ENCODE measurements around the gene LARGE1. TPM values are rescaled to one million over a fixed set of nuclear protein-coding genes. Genes with fewer than 3 reads are reported as not detected.
A peak's percentile ranks its signal among the peaks of the same experiment; 100 is the strongest.

The LARGE1 gene
- total RNA-seq, 2 donors from 2014 or later: 1.1 to 1.5 TPM

- H3K36me3 Mint-ChIP-seq: peaks cover 5% of the 10 kb centered on the region in 2 donors
- peaks cover 0 to 6% of the 10 kb centered on the region in 2 donors for H3K9me3 Mint-ChIP-seq
- no peak overlapping the region for H3K27ac Mint-ChIP-seq
- ATAC-seq: no peak
- DNase-seq (ENCODE audit: low spot score in 2 of 2): no peak
These were observed 393.7 kb downstream of the LARGE1 start for GRCh38 chr22:33526434-33527107.

GRCh38 chr22:33524511-33525260, 395.6 kb downstream of the LARGE1 start:
- Mint-ChIP-seq H3K36me3 (peaks cover 5 to 8% of the 10 kb centered on the region in 2 donors), H3K27ac (no peak overlapping the region), H3K9me3 (peaks cover 0 to 10% of the 10 kb centered on the region in 2 donors)
- ATAC-seq (no peak), DNase-seq (ENCODE audit: low spot score in 2 of 2) (no peak)

- Mint-ChIP-seq H3K36me3 (peaks cover 5 to 8% of the 10 kb centered on the region in 2 donors), H3K27ac (no peak overlapping the region), H3K9me3 (peaks cover 0 to 10% of the 10 kb centered on the region in 2 donors)
- ATAC-seq: no peak
- no peak for DNase-seq (ENCODE audit: low spot score in 2 of 2)
These were observed 398.2 kb downstream of the LARGE1 start for GRCh38 chr22:33521879-33522665.

GRCh38 chr22:33520904-33521780, 399.1 kb downstream of the LARGE1 start:
- Mint-ChIP-seq H3K27ac (no peak overlapping the region), H3K9me3 (peaks cover 0 to 10% of the 10 kb centered on the region in 2 donors), H3K36me3 (peaks cover 5 to 8% of the 10 kb centered on the region in 2 donors)
- ATAC-seq (no peak), DNase-seq (ENCODE audit: low spot score in 2 of 2) (no peak)

- ATAC-seq: no peak
- peaks cover 5 to 8% of the 10 kb centered on the region in 2 donors for H3K36me3 Mint-ChIP-seq
- H3K9me3 Mint-ChIP-seq: peaks cover 0 to 10% of the 10 kb centered on the region in 2 donors
These were observed 400.0 kb downstream of the LARGE1 start for GRCh38 chr22:33519974-33520903.

GRCh38 chr22:33519071-33519973, 401.0 kb downstream of the LARGE1 start:
- H3K9me3 Mint-ChIP-seq: peaks cover 0 to 10% of the 10 kb centered on the region in 2 donors
- H3K36me3 Mint-ChIP-seq: peaks cover 5 to 8% of the 10 kb centered on the region in 2 donors
- DNase-seq (ENCODE audit: low spot score in 2 of 2) (peak in 1 of 2 donors; percentile 19), ATAC-seq (no peak)
- no peak overlapping the region for H3K27ac Mint-ChIP-seq

More at GRCh38 chr22:33519974-33520903, 400.0 kb downstream of the LARGE1 start:
- DNase-seq (ENCODE audit: low spot score in 2 of 2): no peak
- no peak overlapping the region for H3K27ac Mint-ChIP-seq

GRCh38 chr22:33518405-33518804, 401.9 kb downstream of the LARGE1 start:
- Mint-ChIP-seq H3K36me3 (peaks cover 5 to 8% of the 10 kb centered on the region in 2 donors), H3K9me3 (peaks cover 0 to 10% of the 10 kb centered on the region in 2 donors), H3K27ac (no peak overlapping the region)
- no peak for ATAC-seq
- no peak for DNase-seq (ENCODE audit: low spot score in 2 of 2)

GRCh38 chr22:33515795-33516194, 404.5 kb downstream of the LARGE1 start:
- no peaks in the 10 kb centered on the region for H3K9me3 Mint-ChIP-seq
- H3K27ac Mint-ChIP-seq: no peak overlapping the region
- no peaks in the 10 kb centered on the region for H3K36me3 Mint-ChIP-seq
- no peak for DNase-seq (ENCODE audit: low spot score in 2 of 2)
- ATAC-seq: no peak

GRCh38 chr22:33513388-33514338, 406.6 kb downstream of the LARGE1 start:
- no peaks in the 10 kb centered on the region for H3K9me3 Mint-ChIP-seq
- DNase-seq (ENCODE audit: low spot score in 2 of 2): no peak
- ATAC-seq: no peak
- no peak overlapping the region for H3K27ac Mint-ChIP-seq
- H3K36me3 Mint-ChIP-seq: no peaks in the 10 kb centered on the region

- no peak for ATAC-seq
These were observed 407.4 kb downstream of the LARGE1 start for GRCh38 chr22:33512908-33513307.

GRCh38 chr22:33510429-33510904, 409.8 kb downstream of the LARGE1 start:
- H3K36me3 Mint-ChIP-seq: no peaks in the 10 kb centered on the region
- H3K27ac Mint-ChIP-seq: no peak overlapping the region
- H3K9me3 Mint-ChIP-seq: no peaks in the 10 kb centered on the region
- ATAC-seq (no peak), DNase-seq (ENCODE audit: low spot score in 2 of 2) (no peak)

More at GRCh38 chr22:33512908-33513307, 407.4 kb downstream of the LARGE1 start:
- no peaks in the 10 kb centered on the region for H3K9me3 Mint-ChIP-seq
- H3K27ac Mint-ChIP-seq: no peak overlapping the region
- no peak for DNase-seq (ENCODE audit: low spot score in 2 of 2)
- H3K36me3 Mint-ChIP-seq: no peaks in the 10 kb centered on the region

- no peak for DNase-seq (ENCODE audit: low spot score in 2 of 2)
- no peaks in the 10 kb centered on the region for H3K36me3 Mint-ChIP-seq
- no peak overlapping the region for H3K27ac Mint-ChIP-seq
- H3K9me3 Mint-ChIP-seq: no peaks in the 10 kb centered on the region
- no peak for ATAC-seq
These were observed 415.2 kb downstream of the LARGE1 start for GRCh38 chr22:33504941-33505625.

- DNase-seq (ENCODE audit: low spot score in 2 of 2): no peak
- ATAC-seq: no peak
- Mint-ChIP-seq H3K9me3 (peaks cover 0 to 4% of the 10 kb centered on the region in 2 donors), H3K36me3 (no peaks in the 10 kb centered on the region), H3K27ac (no peak overlapping the region)
These were observed 424.2 kb downstream of the LARGE1 start for GRCh38 chr22:33496112-33496511.
